Caco-2 (cell line): ENCODE measurements around the gene SPATA16. TPM values are rescaled to one million over a fixed set of nuclear protein-coding genes. Genes with fewer than 3 reads are reported as not detected.

Experiments
- BruUV-seq: library from RNA; stranded (reverse); fragments of 400-500 nt; replicated peaks from 2 replicates; lab custom pipeline; 2021; lab: Mats Ljungman, UMichigan
- CTCF ChIA-PET: fragments of 300-600 bp; sonication (Branson Sonifier 250); formaldehyde crosslinking; loops from one replicate; lab custom pipeline; 2022; ENCODE audit warnings: antibody characterized with exemption; lab: Charles Lee
- POLR2A ChIA-PET: fragments of 300-600 bp; sonication (Branson Sonifier 250); formaldehyde crosslinking; loops from one replicate; lab custom pipeline; 2022; ENCODE audit warnings: antibody characterized with exemption; lab: Charles Lee
- DNase-seq, 2 experiments: peaks; one replicate each; pipeline versions ENCODE4 v3.0.0 to v3.0.0-alpha.2; 2020 to 2022
- H3K27me3 ChIP-seq: replicated peaks from 2 replicates; pipeline ENCODE4 v1.6.0; 2011; ENCODE audit warnings: low read length; ENCODE audit not compliant: control insufficient read depth, insufficient read depth
- H3K36me3 ChIP-seq: 2 replicates; pipeline ENCODE4 v1.5.1; 2011; ENCODE audit warnings: low read length; ENCODE audit not compliant: control insufficient read depth, insufficient read depth
- H3K4me1 ChIP-seq: fragments of 250-450 bp; sonication (Bioruptor Pico); 2 replicates; pipeline ENCODE4 v1.5.1; 2020; ENCODE audit warnings: mild to moderate bottlenecking
- H3K4me3 ChIP-seq: 2 replicates; pipeline ENCODE4 v1.5.1; 2011; ENCODE audit warnings: low read depth, mild to moderate bottlenecking, control low read depth, low read length
- H3K9me3 ChIP-seq: fragments of 250-450 bp; sonication (Bioruptor Pico); 2 replicates; pipeline ENCODE4 v1.5.1; 2020; ENCODE audit warnings: mild to moderate bottlenecking, moderate library complexity
- H3K27ac Mint-ChIP-seq: one replicate; pipeline ENCODE4 v1.8.0; 2022; ENCODE audit warnings: mixed read lengths; ENCODE audit not compliant: unreplicated experiment
- H3K27me3 Mint-ChIP-seq: one replicate; pipeline ENCODE4 v1.8.0; 2022; ENCODE audit warnings: mixed read lengths; ENCODE audit not compliant: insufficient read depth, unreplicated experiment
- H3K36me3 Mint-ChIP-seq: one replicate; pipeline ENCODE4 v1.8.0; 2022; ENCODE audit warnings: mild to moderate bottlenecking, mixed read lengths; ENCODE audit not compliant: insufficient read depth, unreplicated experiment
- H3K4me1 Mint-ChIP-seq: one replicate; pipeline ENCODE4 v1.8.0; 2022; ENCODE audit warnings: low read depth, mixed read lengths; ENCODE audit not compliant: unreplicated experiment
- H3K4me3 Mint-ChIP-seq: one replicate; pipeline ENCODE4 v1.8.0; 2022; ENCODE audit warnings: mild to moderate bottlenecking, moderate library complexity, mixed read lengths; ENCODE audit not compliant: unreplicated experiment
- H3K9me3 Mint-ChIP-seq: one replicate; pipeline ENCODE4 v1.8.0; 2022; ENCODE audit warnings: mixed read lengths; ENCODE audit not compliant: unreplicated experiment
- CTCF ChIP-seq, 2 experiments: fragments of 200-600 bp in 1 of 2; IDR thresholded peaks; 1 replicate in 1 of 2; 2 replicates in 1 of 2; pipeline versions ENCODE4 v1.5.1 to v1.8.0; 2011 to 2022; ENCODE audit warnings: antibody characterized with exemption in 1 of 2, control low read depth in 1 of 2, inconsistent platforms in 1 of 2, low read depth in 1 of 2, low read length in 1 of 2, mild to moderate bottlenecking in 1 of 2, moderate library complexity in 1 of 2; ENCODE audit not compliant: insufficient read depth in 1 of 2, severe bottlenecking in 1 of 2, unreplicated experiment in 1 of 2
- intact Hi-C: fragments of 100-400 bp; cut with micrococcal nuclease; formaldehyde crosslinking; loops from one replicate; pipeline ENCODE4 v1.10.0; 2022; ENCODE audit not compliant: unreplicated experiment
- total RNA-seq: library from RNA; stranded (reverse); gene quantifications from 2 replicates; pipeline ENCODE4 v1.2.3, GENCODE V29; 2022

The SPATA16 gene
- total RNA-seq, 1 experiment from 2014 or later: not detected

DNA sequence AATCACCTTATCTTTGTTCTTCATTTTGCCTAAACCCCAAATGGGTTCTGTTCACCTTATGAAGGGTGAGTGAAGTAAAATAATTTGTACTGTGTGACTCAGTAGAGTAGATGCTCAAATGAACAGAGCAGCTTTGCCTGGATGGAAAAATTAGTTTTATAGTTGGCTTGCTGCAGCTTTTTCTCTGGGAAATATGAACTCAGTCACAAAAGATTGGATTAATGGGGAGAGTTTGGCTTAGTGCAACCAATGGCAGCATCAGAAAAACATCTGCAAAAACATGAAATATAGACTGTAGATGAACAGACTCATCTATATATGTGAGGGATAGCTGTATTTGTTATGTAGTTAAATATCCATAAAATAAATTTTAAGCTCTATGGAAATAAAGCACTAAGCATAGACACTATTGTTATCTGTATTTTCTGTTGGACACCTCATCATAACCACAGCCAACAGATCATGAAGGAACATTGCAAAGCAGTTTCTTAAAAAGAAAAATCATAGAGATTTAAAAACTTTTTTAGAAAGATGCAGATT is 209.2 kb downstream of the SPATA16 start:
- CTCF ChIA-PET: no interaction called here
- no peaks in the 10 kb centered on the region for H3K9me3 ChIP-seq
- no peak for TF ChIP-seq CTCF (IDR thresholded peaks at IDR 0.05; ENCODE audit: insufficient read depth in 1 of 2, low read depth in 1 of 2, low read length in 1 of 2, severe bottlenecking in 1 of 2, unreplicated experiment in 1 of 2)
- no TSS peak for BruUV-seq
- POLR2A ChIA-PET: no interaction called here
- H3K4me1 Mint-ChIP-seq: no peaks in the 10 kb centered on the region
- no peak overlapping the region for H3K4me3 ChIP-seq
- no peaks in the 10 kb centered on the region for H3K4me1 ChIP-seq
- no peaks in the 10 kb centered on the region for H3K27me3 Mint-ChIP-seq
- DNase-seq: no peak
- H3K27ac Mint-ChIP-seq: no peak overlapping the region
- H3K9me3 Mint-ChIP-seq: no peaks in the 10 kb centered on the region
- H3K27me3 ChIP-seq: no peaks in the 10 kb centered on the region
- H3K4me3 Mint-ChIP-seq: no peak overlapping the region
- H3K36me3 ChIP-seq: no peaks in the 10 kb centered on the region
- intact Hi-C loops: no loop called here
- no peaks in the 10 kb centered on the region for H3K36me3 Mint-ChIP-seq

DNA sequence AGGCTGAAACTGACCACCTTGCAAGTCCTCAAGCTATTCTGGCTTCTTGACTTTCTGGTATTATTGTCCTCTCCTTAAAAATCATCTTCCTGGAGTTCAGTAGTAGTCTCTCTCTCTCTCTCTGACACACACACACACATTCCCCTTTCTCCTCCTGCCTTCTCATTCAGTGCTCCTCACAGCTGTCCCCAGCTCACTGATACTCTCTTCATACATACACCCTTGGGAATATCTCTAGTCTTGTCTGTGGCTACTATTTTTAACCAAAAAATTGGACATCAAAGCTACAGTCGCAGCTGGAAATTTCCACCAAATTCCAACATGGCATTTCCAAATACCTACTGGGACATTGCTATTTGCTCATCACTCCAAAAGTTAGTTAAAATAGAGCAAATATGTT is 211.6 kb downstream of the SPATA16 start:
- H3K27ac Mint-ChIP-seq: no peak overlapping the region
- intact Hi-C loops: no loop called here
- H3K4me1 Mint-ChIP-seq: no peaks in the 10 kb centered on the region
- H3K36me3 Mint-ChIP-seq: no peaks in the 10 kb centered on the region
- ChIA-PET CTCF (no interaction called here), POLR2A (no interaction called here)
- no peak overlapping the region for H3K4me3 ChIP-seq
- no peaks in the 10 kb centered on the region for H3K36me3 ChIP-seq
- H3K9me3 ChIP-seq: no peaks in the 10 kb centered on the region
- peaks cover 4% of the 10 kb centered on the region for H3K27me3 Mint-ChIP-seq
- no peak overlapping the region for H3K4me3 Mint-ChIP-seq
- TF ChIP-seq CTCF (IDR thresholded peaks at IDR 0.05; ENCODE audit: insufficient read depth in 1 of 2, low read depth in 1 of 2, low read length in 1 of 2, severe bottlenecking in 1 of 2, unreplicated experiment in 1 of 2): no peak
- H3K4me1 ChIP-seq: no peaks in the 10 kb centered on the region
- DNase-seq: no peak
- no peaks in the 10 kb centered on the region for H3K27me3 ChIP-seq
- no peaks in the 10 kb centered on the region for H3K9me3 Mint-ChIP-seq
- BruUV-seq: no TSS peak

- no peaks in the 10 kb centered on the region for H3K9me3 ChIP-seq
- no peaks in the 10 kb centered on the region for H3K4me1 Mint-ChIP-seq
- no TSS peak for BruUV-seq
- H3K27ac Mint-ChIP-seq: no peak overlapping the region
- no peak for TF ChIP-seq CTCF (IDR thresholded peaks at IDR 0.05; ENCODE audit: insufficient read depth in 1 of 2, low read depth in 1 of 2, low read length in 1 of 2, severe bottlenecking in 1 of 2, unreplicated experiment in 1 of 2)
- H3K27me3 Mint-ChIP-seq: peaks cover 4% of the 10 kb centered on the region
- no peaks in the 10 kb centered on the region for H3K4me1 ChIP-seq
- ChIA-PET CTCF (no interaction called here), POLR2A (no interaction called here)
- H3K36me3 ChIP-seq: no peaks in the 10 kb centered on the region
- no peak for DNase-seq
- no peaks in the 10 kb centered on the region for H3K27me3 ChIP-seq
- H3K36me3 Mint-ChIP-seq: no peaks in the 10 kb centered on the region
- H3K4me3 ChIP-seq: no peak overlapping the region
- H3K4me3 Mint-ChIP-seq: no peak overlapping the region
- no peaks in the 10 kb centered on the region for H3K9me3 Mint-ChIP-seq
- intact Hi-C loops: no loop called here
Observed at GRCh38 chr3:172924546-172924945, 216.5 kb downstream of the SPATA16 start.
